CD4-positive, alpha-beta T cell treated with Interleukin-10 for 1 hour (primary cell): ENCODE data around the gene LSM4.
A peak's percentile ranks its signal among the peaks of the same experiment; 100 is the strongest.

Experiments used
- DNase-seq: peaks from one replicate; pipeline ENCODE4 v3.0.0-alpha.2; 2020

The LSM4 gene

DNA sequence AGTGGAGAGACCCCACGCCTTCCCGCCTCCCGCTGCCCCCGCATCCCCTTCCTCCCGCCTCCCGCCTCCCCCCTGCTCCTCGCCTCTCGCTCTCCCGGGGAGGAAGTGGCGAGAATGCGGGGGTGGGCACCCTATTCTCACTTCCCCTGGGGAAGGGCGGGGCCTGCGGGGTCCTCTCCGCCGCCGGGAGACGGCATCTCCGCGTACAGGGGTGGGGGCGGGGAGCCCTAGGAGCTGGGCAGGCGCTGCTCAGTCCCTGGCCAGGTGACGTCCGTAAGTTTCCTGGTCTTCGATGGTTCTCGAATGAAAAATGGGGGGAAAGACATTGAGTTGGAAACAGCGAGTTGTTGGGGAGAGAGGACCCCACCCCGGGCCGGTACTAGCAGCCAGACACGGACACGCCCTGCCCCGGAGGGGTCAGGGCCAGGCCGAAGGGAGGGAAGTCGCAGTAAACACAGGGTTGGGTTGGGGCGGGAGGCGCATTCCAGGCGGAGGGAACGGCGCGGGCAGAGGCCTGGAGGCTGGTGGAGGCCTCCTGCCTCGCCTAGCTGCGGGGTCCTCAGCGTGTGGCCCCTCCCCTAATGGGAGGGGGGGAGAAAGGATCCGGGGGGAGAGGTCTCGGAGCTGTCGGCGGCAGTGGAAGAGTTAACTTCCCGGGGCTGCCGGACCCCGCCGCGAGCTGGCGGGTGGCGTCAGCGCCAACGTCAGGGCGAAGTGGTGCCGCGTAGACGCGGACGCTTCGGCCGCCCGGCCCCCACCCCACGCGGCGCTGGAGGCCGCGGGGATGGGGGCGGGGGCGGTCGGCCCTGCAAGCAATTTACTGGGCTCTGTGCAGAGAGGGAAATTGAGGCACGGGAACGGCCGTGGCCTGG is 31.1 kb downstream of the LSM4 start:
- peak; percentile 84 for DNase-seq

DNA sequence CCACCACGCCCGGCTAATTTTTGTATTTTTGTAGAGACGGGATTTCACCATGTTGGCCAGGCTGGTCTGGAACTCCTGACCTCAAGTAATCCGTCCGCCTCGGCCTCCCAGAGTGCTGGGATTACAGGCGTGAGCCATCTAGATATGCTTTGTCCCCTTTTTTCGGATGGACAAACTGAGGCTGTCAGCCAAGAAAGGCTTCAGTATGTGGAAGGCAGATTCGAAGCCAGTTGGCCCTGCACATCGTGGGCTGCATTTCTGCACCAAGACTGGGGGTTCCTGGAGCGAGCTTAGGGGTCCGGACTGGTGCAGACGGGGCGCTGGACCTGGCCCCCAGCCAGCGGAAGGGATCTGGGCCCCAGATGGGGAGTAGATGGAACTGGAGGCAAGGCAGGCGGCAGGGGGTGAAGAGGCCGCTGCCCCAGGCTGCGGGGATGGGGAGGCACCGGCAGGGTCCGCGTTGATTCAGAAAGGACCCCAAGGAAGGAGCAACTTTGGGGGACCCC is 31.8 kb downstream of the LSM4 start:
- DNase-seq, result peak; percentile 41

DNA sequence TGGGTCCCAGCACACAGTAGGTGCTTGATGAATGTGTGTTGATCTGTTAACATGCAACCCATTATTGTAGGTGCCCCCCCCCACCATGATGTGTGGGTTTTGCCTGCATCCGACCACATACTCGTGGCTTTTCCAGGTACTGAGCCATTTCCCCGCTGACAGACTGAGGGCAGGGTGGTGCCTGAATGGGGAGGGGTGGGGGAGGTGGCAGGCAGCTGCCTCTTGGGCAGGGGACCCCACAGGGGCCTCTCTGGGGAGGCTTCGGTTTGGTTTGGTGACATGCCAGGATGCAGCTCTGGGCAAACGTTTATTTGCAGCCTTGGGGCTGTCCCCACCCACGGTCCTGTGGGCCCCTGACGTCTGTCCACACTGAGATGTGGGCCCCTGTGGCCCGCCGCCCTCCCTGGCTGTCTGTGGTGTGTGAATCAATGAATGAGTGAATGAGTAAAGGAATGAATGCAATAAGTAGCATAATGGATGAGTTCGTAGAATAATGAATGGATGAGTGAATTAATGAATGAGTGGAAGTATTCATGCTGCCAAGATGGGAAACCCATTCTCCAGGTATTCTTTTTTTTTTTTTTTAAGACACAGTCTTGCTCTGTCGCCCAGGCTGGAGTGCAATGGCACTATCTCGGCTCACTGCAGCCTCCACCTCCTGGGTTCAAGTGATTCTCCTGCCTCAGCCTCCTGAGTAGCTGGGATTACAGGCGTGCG is 32.4 kb downstream of the LSM4 start:
- DNase-seq, result peak; percentile 94

DNA sequence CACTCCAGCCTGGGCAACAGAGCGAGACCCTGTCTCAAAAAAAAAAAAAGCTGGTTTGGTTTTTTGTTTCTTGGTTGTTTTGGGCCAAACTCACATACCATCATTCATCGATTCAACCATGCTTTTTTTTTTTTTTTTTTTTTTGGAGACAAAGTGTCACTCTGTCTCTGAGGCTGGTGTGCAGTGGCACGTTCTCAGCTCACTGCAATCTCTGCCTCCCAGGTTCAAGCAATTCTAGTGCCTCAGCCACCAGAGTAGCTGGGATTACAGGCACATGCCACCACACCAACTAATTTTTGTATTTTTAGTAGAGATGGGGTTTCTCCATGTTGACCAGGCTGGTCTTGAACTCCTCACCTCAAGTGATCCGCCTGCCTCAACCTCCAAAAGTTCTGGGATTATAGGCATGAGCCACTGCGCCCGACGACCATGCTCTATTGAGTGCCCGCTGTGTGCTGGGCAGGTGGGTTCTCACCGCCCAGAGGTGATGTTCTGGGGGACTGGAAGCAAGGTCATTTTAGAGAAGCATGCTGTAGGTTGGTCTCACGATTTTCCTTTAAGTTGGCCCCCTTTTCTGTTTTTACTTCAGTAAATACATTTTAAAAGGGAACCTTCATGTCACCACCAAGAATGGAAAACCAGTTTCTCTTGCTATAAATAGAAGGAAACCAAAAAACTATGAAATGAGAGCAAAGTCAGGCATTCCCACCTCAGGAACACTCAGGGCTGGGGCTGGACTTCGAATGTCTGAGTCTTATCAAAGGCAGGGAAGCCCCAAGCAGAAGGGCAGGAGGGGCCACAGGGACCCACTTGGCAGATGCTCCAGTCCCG is 33.2 kb downstream of the LSM4 start:
- no peak for DNase-seq

DNA sequence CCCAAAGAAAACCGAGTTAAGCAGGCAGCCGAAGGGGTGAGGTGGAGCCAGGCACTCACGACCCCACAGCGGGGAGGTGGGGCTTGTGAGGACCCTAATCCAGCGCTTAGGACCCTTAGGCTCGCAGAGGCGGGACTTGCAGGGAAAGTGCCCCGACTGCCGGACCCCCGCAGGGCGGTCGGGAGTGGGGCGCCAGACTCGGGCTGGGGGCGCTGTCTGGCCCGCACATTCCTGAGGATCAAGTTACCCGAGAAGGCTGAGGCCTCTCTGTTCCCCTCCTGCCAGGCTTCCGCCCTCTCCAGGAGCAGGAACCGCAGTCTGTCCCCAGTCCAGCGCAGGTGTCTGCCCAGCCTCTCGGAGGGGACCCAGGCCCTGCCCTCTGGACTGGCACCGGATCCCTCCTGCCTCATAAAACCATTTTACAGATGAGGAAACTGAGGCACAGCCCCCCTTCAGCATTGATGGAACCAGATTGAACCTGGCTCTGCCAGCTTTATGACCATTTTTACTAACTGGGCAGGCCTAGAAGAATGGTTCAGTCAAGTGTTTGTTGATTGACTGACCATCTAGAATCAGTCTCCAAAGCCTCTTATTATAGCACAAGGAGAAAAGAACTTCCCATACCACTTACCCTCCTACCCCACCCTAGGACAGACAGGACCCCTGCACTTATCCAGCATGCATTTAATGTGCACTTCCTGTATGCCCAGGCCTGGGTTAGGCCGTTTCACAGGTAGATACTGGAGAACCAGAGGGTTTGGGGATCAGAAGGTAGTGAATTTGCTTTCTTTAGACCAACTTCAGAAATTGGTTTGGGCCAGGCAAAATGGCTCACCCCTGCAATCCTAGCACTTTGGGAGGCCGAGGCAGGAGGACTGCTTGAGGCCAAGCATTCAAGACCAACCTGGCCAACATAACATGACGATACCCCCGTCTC is 34.8 kb downstream of the LSM4 start:
- no peak for DNase-seq

DNA sequence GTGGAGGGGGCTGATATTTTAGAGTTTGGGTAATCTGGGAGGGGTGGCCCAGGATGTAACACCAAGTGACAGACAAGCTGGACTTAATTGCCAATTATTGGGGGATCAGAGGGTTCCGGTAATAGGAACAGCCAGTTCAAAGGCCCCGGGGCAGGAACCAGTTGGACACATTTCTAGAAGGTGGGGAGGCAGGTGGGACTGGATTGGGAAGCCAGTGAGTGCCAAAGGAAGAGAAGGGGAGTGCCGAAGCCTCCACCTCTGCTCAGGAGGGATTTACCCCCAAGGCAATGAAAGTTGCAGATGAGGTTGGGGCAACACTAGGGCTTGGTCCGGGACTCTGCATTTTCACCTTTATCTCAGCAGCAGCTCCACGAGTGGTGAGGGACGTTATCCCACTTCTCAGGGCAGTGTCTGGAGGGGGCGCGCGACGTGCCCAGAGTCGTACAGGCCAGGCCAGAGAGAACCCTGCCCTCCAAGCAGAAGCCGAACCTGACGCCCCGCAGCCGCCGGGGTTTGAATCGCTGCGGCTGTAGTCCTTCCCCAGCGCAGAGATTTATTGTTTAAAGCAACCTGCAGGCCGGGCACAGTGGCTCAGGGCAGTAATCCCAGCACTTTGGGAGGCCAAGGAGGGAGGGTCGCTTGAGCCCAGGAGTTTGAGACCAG is 35.8 kb downstream of the LSM4 start:
- DNase-seq, result no peak

DNA sequence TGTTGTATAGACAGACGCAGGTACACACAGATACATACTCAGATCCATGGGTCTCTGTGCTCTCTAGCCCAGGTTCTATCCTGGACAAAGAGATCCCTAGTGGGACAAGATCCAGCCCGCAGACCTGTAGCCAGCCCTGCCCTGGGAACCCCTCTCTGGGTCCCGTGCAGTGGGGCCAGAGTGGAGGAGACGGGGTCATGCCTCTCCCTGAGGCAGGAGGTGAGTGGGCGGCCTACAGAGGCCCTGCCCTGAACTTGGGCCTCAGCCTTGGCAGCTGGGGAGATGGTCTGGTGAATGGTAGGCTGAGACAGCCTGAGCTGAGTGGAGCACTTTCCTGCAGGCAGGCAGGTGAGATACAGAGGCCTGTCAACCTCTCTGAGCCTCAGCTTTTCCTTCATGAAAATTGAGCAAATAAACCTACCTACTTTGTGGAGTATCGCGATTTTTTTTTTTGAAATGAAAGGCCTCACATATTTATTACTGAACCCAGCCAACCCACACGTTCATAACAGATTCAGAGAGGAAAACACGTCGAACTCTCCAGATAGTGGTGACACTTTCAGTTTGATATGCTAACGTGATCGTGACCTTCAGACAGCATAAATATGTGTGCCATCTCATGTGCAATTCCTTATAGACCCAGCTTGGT is 38.0 kb downstream of the LSM4 start:
- peak; percentile 38 for DNase-seq

DNA sequence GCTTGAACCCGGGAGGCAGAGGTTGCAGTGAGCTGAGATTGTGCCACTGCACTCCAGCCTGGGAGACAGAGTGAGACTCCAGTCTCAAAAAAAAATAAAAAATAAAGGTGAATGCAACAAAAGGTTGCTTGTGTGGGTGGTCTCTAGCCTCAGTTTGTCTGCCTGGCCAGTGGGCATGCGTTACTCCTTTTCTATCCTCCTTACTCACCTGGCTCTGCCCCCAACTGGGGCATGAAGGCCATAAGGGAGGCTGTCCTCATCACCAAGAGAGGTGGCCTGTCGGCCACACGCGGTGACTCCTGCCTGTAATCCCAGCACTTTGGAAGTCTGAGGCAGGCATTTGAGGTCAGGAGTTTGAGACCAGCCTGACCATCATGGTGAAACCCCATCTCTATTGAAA is 39.5 kb downstream of the LSM4 start:
- peak; percentile 27 for DNase-seq

DNA sequence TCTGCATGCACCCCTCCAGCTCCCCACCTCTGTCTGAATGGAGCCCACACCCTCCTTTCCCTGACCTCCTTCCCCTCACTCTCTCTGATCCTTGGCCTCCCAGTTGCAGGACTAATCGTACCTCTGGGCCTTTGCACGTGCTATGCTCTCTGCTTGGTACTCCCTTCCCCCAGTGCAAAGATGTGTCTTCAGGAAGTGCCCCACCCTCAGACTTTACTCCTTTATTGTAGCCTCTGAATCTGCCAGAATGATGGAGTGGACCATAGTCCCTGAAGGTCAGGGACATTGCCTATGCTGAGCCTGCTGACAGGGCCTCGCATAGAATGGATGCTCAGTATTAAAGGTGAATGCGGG is 40.1 kb downstream of the LSM4 start:
- peak; percentile 51 for DNase-seq

DNA sequence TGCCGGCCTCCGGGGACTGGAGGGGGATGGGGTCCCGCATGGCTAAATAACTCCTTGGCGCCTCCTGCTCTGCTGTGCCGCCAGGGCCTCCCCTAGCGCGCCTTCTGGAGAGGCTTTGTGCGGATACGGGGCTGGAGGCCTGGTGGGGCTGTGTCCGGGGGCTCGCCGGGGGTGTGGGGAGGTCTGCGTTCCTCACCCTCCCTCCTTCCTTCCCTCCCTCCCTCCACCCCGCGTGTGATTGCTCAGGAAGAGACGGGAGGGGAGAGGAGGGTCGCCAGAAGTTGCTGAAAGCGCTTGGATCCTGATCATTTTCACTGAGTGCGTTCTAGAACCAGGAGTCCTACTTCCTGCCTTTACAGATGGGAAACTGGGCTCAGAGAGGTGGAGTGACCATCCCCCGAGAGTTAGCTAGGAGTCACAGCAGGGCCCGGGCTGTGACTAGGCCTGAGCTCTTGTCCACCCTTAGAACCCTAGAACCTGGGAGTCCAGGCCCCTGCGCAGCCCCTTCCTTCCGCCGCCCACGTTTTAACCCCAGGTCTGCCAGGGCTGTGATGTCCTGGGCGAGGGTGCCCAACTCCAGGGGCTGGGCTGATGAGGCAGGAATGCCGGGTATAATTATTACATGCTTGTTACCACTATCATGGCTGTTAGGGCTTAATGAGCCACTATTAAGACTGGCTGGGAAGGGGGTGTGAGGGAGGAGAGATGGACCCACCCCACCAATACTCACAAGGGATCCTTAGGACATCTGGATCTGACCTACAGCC is 40.7 kb downstream of the LSM4 start:
- no peak for DNase-seq

DNA sequence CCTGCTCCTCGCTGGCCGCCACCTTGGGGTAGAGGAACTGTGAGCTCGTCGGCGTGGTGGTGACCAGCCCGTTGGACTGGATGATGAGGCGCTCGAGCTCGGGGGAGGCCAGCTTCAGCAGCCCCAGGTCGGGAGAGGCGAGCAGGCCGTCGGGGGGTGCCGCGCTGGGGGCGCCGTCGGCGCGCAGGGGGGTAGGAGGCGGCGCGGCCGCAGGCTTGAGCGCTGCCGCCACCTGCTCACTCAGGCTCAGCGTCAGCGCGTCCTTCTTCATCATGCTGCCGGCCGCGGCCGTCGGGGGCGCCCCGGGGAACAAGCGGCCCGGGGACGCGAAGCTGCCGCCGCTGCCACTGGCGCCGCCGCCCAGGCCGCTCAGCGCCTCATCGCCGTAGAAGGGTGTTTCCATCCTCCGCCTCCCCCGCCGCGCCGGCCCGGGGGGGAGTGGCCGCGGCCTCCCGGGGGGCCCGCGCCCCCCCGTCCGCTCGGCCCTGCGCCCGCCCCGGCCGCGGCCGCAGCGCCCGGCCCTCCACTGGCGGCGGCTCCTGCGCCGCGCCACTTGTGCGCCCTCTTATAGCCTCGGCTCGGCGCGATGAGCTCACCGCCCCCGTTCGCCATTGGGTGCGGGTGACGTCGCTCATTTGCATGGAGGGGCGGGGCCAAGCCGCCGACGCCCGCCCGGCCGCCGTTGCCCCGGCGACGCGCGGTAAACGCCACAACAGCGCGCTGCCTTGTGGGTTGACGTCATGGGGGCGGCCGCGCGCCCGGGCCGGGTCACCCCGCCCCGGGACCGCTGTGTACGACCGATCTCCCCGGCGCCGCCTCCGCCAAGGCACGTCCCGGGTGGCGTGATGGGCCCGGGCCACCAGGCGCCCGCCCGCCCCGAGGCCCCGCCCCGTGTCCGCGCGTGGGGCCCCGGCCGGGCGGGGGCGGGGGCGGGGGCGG is 41.5 kb downstream of the LSM4 start, which contains the start of gene JUND:
JUND (minus strand) TSS at position 541 of the 939 bp plus-strand sequence; CDS start at position 403, 138 bp downstream.
- DNase-seq, result peak; percentile 99

DNA sequence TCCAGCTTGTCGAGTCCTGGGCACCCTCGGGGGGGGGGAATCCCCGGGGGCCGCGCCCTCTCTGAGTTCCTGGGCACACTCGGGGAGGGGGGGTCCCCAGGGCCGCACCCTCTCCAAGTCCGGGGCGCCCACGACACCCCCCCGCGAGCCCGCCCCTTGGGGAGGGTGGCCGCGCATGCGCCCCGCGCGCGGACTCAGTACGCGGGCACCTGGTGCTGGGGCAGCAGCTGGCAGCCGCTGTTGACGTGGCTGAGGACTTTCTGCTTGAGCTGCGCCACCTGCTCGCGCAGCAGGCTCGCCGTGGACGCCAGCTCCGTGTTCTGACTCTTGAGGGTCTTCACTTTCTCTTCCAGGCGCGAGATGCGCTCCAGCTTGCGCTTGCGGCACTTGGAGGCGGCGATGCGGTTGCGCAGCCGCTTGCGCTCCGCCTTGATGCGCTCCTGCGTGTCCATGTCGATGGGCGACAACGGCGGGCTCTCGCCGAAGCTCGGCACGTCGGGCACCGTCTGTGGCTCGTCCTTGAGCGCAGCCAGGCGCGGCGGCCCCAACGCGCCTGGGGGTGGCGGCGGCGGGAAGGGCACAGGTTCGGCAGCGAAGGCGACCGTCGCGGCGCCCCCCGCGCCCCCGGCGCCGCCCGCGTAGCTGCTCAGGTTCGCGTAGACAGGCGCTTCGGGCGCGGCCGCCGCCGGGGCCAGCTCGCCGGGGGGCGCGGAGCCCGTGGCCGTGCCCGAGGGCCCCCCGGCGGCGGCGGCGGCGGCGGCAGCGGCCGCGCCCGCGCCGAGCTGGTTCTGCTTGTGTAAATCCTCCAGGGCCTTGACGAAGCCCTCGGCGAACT is 42.4 kb downstream of the LSM4 start:
- peak; percentile 86 for DNase-seq

DNA sequence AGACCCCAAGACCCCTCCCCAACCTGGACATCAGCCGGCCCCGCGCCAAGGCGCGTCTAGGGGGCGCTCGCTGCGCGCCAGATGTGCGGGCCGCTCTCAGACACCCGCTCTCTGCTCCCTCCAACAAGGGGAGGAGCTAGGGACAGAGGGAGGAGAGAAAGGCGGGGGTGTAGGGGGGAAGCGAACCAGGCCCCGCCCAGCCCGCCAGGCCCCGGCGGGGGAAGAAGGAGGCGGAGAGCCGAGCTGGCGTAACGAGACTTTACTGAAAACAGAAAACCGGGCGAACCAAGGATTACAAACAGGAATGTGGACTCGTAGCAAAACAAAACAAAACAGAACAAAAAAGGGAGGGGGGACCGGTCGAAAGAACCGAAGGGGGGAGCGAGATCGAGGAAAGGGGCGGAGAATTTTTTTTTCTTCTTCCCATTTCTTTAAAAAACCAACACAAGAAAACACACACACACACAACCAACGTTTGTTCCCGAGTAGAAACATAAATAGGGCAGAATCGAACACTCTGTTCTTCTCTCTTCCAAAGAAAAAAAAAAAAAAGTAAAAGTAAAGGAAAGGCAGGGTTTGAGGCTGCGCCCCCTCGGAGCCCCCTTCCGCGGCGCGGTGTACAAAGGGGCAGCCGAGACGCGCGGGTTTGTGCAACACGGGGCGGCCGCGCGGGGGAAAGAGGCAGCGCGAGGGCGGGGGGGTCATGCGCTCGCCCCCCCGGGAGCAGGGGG is 43.2 kb downstream of the LSM4 start:
- peak; percentile 95 for DNase-seq

DNA sequence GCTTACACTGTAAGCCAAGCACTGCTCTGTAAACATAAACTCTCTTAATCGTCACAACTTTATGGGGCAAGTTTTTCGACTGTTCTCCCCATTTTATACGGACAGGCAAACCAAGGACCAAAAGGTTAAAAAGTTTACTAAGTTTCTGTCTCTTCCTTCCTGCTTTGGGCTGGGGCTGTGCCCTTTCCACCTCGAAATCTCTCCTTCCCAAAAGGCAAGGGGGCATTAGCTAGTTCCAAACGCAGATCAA is 43.7 kb downstream of the LSM4 start:
- no peak for DNase-seq

DNA sequence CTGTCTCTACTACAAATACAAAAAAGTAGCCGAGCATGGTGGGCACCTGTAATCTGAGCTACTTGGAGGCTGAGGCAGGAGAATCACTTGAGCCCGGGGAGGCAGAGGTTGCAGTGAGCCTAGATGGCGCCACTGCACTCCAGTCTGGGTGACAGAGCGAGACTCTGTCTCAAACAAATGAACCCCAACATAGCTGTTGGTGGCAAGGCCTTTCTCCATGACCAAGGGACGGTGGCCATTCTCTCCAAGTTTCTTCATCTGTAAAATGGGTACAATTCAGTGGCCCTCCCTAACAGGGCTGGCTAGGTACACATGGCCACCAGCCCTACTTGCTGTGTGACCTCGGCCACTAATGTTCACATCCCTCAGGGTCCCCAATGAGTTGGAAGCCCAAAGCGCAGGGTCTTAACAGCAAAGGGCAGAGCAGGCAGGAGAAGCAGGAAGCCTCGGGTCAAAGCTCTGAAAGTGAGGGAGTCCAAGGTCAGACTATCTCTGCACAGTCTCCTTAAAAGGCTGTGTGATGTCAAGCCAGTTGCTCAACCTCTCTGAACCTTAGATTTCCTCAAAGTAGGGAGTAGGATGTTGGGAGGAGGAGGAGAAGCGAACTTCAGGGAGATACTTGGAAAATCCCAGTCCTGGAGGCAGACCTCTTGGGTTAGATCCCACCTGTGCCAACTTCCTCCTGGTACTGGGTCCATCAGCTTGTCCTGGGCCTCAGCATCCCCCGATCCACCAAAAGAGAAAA is 44.2 kb downstream of the LSM4 start:
- peak; percentile 75 for DNase-seq

DNA sequence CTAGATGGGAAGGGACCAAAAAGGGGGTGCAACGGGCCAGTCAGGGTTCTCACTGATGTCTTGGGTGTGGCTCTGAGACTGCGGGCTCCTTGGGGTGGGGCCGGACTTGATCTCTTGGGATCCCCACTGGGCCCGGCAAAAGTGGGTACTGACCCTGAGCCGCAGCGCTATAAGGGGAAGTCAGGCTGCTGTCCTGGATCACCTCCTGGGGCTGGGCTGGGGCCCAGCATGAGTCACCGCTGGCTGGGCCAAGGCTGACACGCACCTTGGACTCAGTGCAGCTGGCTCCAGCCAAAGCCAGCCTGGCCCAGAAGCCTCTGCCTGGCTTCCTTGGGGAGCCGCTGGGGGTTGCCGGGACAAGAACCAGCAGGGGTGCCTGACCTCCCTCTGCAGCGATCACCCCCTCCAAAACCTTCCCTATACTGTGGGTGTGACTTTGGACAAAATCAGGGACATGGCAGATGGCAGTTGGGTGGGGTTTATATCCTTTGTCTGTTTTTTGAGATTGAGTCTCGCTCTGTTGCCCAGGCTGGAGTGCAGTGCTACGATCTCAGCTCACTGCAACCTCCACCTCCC is 48.0 kb downstream of the LSM4 start:
- peak; percentile 56 for DNase-seq
